GM18499 (cell line): ENCODE measurements around the gene TMPRSS7.

Experiments used
- ATAC-seq: cut with Tn5 transposase; IDR thresholded peaks from one replicate; pipeline ENCODE4 v1.9.1; 2021; ENCODE audit warnings: moderate number of reproducible peaks; ENCODE audit not compliant: insufficient read depth, unreplicated experiment

The TMPRSS7 gene, protein sequence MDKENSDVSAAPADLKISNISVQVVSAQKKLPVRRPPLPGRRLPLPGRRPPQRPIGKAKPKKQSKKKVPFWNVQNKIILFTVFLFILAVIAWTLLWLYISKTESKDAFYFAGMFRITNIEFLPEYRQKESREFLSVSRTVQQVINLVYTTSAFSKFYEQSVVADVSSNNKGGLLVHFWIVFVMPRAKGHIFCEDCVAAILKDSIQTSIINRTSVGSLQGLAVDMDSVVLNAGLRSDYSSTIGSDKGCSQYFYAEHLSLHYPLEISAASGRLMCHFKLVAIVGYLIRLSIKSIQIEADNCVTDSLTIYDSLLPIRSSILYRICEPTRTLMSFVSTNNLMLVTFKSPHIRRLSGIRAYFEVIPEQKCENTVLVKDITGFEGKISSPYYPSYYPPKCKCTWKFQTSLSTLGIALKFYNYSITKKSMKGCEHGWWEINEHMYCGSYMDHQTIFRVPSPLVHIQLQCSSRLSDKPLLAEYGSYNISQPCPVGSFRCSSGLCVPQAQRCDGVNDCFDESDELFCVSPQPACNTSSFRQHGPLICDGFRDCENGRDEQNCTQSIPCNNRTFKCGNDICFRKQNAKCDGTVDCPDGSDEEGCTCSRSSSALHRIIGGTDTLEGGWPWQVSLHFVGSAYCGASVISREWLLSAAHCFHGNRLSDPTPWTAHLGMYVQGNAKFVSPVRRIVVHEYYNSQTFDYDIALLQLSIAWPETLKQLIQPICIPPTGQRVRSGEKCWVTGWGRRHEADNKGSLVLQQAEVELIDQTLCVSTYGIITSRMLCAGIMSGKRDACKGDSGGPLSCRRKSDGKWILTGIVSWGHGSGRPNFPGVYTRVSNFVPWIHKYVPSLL

DNA sequence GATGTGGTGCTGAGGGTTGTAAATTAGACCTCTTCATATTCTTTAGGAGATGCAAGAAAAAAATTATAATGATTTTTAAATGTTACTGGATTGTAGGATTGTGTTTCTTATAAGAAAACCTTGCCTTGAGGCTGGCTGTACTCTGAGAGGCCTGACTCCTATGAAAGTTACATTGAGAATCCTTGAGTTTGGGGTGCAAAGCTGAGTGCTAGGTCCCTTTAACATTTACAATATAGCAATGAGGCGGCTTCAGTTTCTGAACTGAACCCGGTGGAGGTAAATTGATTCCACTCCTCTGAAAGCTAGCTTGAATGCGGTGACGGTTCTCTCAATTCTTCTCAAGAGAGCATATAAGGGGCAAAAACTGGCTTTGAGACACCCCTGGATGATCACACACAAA is at the start of gene TMPRSS7:
Gene TMPRSS7, plus strand, starts transcription at position 301 of the 400 bp plus-strand sequence. CDS start 110 bp downstream, outside the sequence.
- ATAC-seq: no peak

DNA sequence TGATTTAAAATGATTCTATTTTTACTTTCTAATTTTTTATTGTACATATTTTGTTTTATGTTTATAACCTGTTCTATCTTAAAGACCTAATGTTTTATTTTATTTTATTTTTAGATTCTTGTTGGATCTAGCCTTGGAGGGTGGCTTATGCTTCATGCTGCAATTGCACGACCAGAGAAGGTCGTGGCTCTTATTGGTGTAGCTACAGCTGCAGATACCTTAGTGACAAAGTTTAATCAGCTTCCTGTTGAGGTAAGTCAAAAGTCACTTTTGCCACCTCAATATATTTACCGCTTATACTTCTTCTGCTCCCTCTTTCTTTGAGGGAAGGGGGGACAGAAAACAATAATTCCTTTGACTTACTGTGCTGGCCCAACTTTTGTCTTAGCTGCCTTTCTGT is 47.7 kb upstream of the TMPRSS7 start:
- no peak for ATAC-seq

DNA sequence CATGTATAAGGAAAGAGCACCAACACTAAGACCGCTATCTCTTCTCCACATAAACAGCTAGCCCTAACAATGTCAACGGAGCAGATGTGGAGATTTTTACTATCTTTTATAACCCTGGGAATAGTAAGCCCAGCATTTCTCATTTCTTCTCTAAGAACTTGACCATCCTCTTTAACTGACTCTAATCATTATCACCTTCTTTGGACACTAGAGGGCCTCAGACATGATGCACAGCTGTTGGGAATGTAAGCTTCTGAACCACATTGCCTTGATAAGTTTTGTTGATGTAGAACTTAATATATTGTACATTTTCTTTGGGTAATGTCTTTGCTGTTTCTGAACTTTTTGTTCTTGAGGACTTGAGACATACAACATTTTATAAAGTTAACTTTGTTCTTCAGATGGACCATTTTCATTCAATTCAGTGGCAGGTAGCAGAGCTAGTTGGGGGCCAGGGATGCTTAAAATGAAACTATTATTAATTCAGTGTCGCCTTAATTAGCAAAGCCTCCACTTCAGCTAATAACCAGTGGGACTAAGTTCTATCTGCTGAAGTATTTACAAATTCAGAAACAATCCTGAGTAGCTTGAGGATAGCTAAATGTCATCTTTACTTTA is 45.4 kb upstream of the TMPRSS7 start:
- peak; percentile 84 for ATAC-seq

DNA sequence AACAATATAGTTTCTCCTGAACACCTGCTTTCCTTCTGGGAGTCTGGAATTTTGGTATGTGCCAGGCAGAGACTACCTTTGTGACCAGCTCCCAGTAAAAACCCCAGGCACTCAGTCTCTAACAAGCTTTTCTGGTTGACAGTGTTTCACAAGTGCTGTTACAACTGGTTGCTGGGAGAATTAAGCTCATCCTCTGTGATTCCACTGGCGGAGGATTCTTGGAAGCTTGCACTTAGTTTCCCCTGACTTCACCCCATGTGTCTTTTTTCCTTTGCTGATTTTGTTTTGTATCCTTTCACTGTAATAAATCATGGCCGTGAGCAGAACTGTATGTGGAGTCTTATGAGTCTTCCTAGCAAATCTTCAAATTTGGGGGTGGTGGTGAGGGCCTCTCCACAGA is 41.5 kb upstream of the TMPRSS7 start:
- no peak for ATAC-seq

DNA sequence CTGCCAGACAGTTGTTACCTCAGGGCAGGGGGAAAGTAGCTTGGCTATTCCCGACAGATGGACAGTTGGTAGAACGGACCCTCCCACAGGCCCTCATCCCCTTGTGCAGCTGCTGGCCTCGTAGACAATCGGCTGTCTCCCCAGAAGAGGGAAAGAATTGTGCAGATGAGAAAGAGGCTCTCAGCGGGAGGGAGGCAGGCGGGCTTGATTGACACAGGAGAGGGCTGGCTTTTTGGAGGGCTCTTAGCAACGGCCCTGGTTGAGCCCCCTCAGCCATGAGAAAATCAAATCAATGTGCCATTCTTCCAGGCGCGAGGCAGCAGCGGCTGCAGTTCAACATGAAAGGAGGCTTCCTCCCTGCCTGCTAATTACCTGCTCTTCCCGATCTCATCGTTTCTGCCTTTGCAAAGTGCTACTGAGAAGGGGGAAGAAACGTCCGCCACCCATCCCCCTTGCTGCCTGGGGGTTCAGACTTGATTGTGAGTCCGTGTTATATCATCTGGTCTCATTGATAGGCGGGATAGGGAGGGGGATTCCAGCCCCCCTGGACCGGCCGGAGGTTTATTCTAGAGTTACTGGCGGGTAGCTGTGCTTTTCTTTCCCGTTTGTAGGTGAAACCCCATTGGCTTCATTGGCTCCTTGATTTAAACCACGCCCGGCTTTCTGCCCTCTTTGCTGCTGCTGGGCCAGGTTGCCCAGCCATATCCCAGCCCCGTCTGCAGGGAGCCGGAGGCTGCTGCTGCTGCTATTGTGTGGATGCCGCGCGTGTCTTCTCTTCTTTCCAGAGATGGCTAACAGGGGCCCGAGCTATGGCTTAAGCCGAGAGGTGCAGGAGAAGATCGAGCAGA is 35.7 kb upstream of the TMPRSS7 start, which contains the start of gene TAGLN3:
Gene TAGLN3, plus strand, starts transcription at position 287 of the 848 bp plus-strand sequence. Its CDS starts 501 bp downstream, at position 788.
- ATAC-seq: no peak

DNA sequence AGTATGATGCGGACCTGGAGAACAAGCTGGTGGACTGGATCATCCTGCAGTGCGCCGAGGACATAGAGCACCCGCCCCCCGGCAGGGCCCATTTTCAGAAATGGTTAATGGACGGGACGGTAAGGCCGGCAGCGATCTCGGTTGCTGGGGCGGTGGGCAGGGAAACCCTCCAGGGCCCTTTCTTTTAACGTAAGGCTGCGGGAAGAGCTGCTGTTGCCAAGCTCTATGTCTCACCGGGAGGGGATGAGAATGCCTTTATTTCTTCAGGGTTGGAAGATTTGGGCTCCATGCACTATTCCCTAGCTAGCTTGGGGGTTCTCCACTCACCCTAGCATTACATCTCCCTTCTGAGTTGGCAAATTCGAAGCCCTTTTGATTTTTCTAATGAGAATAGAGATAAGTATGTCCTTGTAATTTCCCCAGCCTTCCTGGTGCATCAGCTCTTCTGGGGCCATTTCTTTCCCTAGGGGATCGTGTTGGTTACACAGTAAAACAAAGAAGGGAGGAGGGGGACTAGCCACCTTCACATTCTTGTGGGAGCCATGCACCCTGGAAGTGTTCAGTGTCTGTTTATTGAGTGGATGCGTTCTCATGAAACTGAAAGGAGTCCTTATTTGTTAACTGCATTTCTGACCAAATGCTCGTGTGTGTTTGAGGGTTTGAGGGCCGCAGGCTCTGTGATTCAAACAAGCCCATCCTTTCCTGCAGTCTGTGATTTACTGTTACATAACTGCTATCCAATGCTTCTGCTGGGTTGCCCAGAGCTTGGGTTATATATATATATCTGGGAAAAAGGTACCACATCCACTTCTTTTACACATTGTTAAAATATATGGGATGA is 34.8 kb upstream of the TMPRSS7 start:
- ATAC-seq: no peak

DNA sequence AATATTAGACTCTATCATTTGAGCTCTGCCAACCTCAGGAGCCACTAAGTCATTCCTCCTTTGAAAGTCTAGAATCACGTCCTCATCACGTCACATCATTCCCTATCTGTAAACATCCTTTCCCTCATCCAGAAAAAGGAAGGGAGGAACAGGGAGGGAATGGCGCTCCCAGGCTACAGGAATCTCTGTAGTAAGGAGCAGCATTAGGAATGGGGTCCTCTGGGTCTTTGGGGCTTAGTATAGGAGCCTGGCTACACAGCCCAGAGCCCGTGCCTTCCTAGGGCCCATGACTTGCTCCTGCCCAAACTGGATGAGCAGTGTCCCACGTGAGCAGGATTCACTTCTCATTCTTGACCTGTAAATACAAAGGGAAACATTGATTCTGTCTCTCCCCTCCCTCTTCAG is 34.2 kb upstream of the TMPRSS7 start:
- no peak for ATAC-seq

DNA sequence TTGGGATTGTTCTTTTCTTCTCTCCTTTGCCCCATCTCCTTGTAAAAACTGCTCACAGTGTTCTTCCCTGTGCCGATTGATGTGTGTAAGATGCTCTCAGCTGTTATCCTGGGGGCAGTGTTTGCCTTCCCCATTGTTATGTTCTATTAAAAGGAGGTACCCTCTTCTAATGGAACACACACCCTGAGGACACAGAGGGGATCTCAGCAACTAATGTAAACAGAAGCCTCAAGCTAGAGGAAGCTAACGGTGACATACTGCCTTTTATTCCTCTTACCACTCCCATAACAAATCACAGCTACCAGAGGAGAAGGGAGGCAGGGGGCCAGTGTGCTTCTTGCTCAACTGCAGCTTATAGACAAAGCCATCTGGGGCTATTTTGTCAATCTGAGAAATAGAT is 33.6 kb upstream of the TMPRSS7 start:
- no peak for ATAC-seq

DNA sequence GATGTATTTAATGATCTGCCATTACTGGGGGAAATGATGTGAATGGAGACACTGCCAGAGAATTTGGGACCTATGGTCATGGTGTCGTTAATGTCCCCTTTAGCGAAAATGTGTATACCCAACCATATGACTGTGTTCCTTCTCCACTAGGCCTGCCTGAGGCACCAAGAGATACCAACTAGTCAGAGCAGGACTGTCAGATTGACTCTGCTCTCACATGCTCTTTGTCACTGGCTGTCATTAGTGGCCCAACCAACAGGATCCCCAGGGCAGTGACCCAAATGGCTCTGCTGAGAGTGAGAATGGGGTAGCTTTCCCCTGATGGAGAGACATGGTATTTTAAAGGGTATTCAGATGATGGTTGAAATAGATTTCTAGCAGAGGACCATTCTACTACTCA is 33.0 kb upstream of the TMPRSS7 start:
- ATAC-seq: no peak

DNA sequence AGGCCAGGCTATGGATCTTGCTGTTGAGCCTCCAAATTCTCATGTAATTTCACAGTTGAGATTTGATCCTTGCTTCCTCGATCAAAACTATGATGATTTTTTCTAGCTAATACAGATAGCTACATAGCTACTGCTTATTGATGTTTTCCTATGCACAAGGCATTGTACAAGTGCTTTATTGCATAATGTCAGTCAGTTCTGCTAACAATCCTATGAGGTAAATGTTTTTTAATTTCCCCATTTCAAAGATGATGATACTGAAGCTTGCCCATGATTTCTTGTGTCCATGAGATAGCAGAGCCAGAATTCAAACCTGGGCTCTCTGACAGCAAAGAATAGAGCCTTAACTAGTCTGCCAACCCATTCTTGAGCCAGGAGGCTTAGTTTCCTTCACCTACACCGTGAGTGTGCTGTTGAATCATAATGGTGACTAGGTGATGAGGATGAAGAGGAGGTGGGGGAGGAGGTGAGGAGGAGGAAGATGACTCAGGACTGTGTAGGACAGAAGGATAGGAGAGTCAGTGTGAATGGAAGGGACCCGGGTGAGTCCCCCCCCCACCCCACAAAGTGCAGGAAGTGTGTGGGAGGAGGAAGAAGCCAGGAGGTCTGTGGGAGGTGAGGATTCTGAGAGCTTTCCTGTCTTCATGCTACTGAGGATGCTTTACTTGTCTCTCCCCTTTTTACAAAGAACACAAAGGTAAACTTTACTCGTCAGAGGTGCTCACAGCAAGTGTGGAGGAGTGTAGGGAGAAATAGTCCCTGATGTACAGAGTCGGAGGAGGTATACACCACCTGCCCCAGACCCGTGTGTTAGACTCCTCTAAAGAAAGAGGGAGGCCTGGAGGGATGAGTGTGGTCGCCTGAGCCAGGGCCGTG is 32.2 kb upstream of the TMPRSS7 start:
- ATAC-seq: no peak

DNA sequence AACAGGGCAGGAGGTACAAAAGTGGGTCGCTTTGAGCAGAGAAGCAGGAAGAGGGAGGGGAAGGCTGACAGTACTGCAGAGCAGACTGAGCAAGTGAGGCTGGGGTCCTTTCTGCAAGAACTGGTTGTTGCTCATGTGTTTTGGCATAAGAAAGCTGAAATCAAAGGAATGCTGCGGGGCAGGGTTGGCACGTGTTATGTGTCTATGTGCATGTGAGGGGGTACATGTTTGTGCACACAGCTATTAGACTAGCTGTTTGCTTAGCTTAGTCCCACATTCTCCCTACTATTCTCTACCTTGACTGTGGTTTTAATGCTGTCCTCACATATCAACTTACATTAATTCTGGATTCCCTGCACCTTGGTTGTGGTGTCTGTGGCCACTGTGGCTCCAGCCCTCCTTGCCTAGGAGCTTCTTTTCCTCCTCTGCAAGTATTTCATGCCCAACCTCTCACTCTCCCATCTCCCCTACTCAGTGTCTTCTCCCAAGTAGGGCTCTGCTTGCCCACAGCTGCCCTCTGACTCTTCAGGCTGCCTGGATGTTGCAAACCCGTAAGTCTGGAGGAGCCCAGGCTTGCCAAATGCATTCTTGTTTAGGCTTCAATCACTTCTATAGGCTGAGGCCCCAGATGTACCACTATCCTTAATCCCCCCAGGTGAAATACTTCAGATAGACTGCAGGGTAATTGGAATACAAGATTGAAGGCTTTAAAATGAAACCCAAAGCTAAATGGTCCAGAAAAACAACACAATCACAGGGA is 31.0 kb upstream of the TMPRSS7 start:
- no peak for ATAC-seq

DNA sequence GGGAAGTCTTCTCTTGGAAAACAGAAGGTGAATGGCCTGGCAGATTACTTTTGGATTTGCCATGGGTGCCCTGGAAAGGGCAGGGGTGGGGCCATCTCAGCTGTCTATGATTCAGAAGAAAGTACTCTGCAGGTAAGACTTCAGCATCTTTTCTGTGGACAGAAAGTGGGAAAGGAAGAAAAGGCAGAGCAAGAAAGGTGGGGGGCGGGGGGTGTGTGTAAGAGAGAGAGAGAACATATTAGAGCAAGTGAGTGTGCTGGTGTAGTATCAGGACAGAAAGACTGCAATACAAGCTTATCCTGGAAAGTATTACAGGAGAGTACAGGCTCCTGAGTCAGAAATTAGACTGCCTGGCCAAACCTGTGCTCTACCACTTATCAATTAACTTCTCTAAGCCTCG is 30.3 kb upstream of the TMPRSS7 start:
- no peak for ATAC-seq

DNA sequence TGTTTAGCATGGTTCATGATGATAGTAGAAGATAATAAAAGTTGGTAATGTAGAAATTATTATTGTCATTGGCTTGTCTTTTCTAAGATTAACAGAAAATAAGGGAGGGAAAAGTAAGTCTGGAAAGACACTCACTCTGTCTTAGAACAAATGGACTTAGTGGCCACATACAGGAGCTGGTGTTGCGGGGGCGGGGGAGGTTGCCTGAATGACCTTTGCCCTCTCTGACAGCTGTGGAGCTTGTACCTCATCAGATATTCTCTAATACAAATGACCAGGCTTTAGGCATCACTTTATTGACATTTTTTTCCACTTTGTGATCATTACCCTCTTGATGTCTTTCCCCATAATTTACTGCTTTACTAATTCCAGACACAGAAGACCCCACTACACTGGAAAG is 29.9 kb upstream of the TMPRSS7 start:
- no peak for ATAC-seq

DNA sequence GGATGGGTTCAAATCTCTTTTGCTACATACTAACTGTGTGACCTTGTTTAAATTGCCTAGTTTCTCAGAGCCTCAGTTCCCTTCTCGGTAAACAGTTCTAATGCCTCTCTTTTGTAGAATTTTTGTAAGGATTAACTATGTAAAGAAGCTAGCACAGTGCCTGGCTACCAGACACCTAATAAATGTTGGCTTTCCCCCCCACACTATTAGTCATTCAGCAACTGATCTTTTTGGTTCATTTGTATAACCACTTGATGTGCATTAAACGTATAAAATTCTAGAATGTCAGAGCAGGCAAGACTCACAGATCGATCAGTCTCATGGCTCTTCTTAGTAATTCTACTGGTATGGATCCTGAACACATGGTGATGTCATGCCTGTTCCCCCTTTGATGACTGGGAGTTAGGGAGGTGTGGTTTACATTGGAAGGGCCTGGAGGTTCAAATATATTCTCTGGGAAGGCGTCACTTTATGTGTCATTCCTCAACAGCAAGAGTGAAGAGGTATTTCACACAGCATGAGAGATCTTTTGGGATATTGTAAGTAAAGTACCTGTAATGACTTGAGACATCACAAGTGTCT is 29.4 kb upstream of the TMPRSS7 start:
- ATAC-seq: no peak

DNA sequence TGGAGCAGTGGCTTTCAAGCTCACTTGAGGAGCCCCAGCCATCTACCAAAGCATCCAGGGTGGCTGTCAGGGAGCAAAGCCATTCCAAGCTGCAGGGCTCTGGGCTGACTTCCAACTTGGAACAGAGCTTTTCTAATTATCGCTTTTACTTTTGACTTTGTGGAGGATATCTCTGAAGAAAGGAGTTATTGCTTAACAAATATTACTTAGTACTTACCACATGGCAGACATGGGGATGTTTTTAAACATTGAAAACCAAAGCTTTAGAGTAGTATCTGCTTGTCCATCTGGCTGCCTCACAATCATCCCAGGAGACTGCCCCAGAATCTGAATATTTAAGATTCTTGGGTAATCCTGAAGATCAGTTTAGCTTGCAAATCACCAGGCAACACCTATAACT is 26.9 kb upstream of the TMPRSS7 start:
- no peak for ATAC-seq

DNA sequence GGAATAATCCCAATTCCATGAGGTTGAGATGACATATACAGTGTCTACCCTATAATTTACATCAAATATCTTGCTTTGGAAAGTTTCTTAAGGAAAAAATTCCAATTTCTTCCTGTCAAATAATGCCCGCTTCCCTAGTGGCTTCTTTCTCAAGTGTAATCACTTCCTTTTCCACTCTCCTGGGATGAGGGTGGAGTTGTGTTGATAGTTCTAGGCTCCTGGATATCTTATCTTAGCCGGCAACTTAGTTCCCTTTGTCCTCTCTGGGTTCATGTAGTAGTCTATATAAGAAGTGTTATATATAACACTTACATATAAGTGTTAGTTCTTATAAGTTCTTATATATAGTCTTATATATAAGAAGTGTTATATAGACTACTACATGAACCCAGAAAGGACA is 24.9 kb upstream of the TMPRSS7 start:
- no peak for ATAC-seq

DNA sequence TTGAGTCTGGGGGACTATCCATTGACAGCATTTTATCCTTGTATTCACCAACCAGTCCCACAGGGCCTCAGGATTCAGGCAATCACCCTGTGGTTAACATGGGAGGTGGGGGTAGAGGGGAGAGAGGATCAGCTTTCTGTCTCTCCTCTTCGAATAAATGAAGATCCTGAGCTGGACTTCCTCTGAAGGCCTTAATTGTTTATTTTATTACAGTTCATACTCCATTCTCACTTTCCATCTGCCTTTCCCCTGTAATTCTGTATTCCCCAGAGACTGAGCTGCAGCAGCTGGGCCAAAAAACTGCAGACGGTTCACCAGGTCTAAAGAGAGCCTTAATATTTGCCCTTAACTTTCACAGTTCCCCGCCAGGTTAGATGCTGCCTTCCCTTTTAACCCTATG is 23.9 kb upstream of the TMPRSS7 start:
- ATAC-seq: no peak
